ENCODE data around the gene FAM240B. TPM values are rescaled to one million over a fixed set of nuclear protein-coding genes. Genes with fewer than 3 reads are reported as not detected.
A peak's percentile ranks its signal among the peaks of the same experiment; 100 is the strongest.

Gene FAM240B
- total RNA-seq, 2 donors from 2014 or later, result not detected

DNA sequence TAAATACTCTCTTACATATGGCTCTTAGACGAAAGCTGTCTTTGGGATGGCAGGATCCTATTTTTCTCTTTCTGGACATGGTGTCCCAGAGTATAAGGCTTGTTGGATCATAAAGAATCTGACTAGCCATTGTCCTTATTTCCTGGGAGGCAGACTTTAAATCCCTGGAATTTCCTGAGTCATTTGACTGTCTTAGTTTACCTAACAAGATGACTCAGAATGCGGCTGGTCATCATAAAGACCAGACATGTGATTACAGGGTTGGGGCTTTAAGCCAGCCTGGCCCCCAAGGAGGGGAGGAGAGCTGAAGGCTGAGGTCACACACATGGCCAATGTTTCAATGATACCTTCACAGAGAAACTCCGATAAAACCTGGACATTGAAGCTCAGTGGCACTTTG lies 37.2 kb downstream of the FAM240B start:
- H3K4me1 ChIP-seq, result peaks cover 0 to 13% of the 10 kb centered on the region in 2 donors
- no peaks in the 10 kb centered on the region for H3K9me3 ChIP-seq
- peak; percentile 36 for DNase-seq (ENCODE audit: low spot score)
- no peak overlapping the region for H3K4me3 ChIP-seq
- no peaks in the 10 kb centered on the region for H3K36me3 ChIP-seq
- no peak overlapping the region for H3K27ac ChIP-seq
- TF ChIP-seq, protein P1, sequence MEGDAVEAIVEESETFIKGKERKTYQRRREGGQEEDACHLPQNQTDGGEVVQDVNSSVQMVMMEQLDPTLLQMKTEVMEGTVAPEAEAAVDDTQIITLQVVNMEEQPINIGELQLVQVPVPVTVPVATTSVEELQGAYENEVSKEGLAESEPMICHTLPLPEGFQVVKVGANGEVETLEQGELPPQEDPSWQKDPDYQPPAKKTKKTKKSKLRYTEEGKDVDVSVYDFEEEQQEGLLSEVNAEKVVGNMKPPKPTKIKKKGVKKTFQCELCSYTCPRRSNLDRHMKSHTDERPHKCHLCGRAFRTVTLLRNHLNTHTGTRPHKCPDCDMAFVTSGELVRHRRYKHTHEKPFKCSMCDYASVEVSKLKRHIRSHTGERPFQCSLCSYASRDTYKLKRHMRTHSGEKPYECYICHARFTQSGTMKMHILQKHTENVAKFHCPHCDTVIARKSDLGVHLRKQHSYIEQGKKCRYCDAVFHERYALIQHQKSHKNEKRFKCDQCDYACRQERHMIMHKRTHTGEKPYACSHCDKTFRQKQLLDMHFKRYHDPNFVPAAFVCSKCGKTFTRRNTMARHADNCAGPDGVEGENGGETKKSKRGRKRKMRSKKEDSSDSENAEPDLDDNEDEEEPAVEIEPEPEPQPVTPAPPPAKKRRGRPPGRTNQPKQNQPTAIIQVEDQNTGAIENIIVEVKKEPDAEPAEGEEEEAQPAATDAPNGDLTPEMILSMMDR (IDR thresholded peaks at IDR 0.05), result no peak
- H3K27me3 ChIP-seq, result no peaks in the 10 kb centered on the region

GRCh38 chr9:38681747-38682227 lies 38.1 kb downstream of the FAM240B start:
- no peak overlapping the region for H3K4me3 ChIP-seq
- H3K27me3 ChIP-seq, result no peaks in the 10 kb centered on the region
- H3K4me1 ChIP-seq, result peaks cover 0 to 7% of the 10 kb centered on the region in 2 donors
- TF ChIP-seq, protein P1 (IDR thresholded peaks at IDR 0.05), result no peak
- no peaks in the 10 kb centered on the region for H3K36me3 ChIP-seq
- no peak overlapping the region for H3K27ac ChIP-seq
- no peak for DNase-seq (ENCODE audit: low spot score)
- no peaks in the 10 kb centered on the region for H3K9me3 ChIP-seq

- Histone ChIP-seq H3K27ac (no peak overlapping the region), H3K9me3 (no peaks in the 10 kb centered on the region), H3K27me3 (no peaks in the 10 kb centered on the region), H3K4me1 (peaks cover 0 to 5% of the 10 kb centered on the region in 2 donors), H3K36me3 (no peaks in the 10 kb centered on the region), H3K4me3 (no peak overlapping the region)
- no peak for DNase-seq (ENCODE audit: low spot score)
- TF ChIP-seq, protein P1 (IDR thresholded peaks at IDR 0.05), result no peak
Observed at GRCh38 chr9:38680837-38681445, 39.0 kb downstream of the FAM240B start.

GRCh38 chr9:38677660-38678303 lies 42.2 kb downstream of the FAM240B start:
- Histone ChIP-seq H3K36me3 (no peaks in the 10 kb centered on the region), H3K27me3 (no peaks in the 10 kb centered on the region), H3K9me3 (no peaks in the 10 kb centered on the region), H3K4me3 (no peak overlapping the region), H3K27ac (peak overlapping the region in 1 of 2 donors; percentile 35), H3K4me1 (no peaks in the 10 kb centered on the region)
- TF ChIP-seq, protein P1 (IDR thresholded peaks at IDR 0.05), result no peak
- DNase-seq (ENCODE audit: low spot score), result no peak

GRCh38 chr9:38675831-38676230 lies 44.1 kb downstream of the FAM240B start:
- TF ChIP-seq, protein P1 (IDR thresholded peaks at IDR 0.05), result no peak
- Histone ChIP-seq H3K9me3 (no peaks in the 10 kb centered on the region), H3K36me3 (no peaks in the 10 kb centered on the region), H3K4me3 (no peak overlapping the region), H3K27me3 (no peaks in the 10 kb centered on the region), H3K4me1 (no peaks in the 10 kb centered on the region), H3K27ac (no peak overlapping the region)
- no peak for DNase-seq (ENCODE audit: low spot score)

All from right atrium auricular region (tissue), 2 donors.